IMR-90 (cell line): ENCODE data around the gene TMEM176A. TPM values are rescaled to one million over a fixed set of nuclear protein-coding genes. Genes with fewer than 3 reads are reported as not detected.

Source experiments
- ATAC-seq: fragments of 200-7000 bp; cut with Tn5 transposase; 2 replicates; pipeline ENCODE4 v1.9.1; 2020; ENCODE audit warnings: low read depth, mild to moderate bottlenecking, moderate library complexity
- BruUV-seq: library from RNA; stranded (reverse); fragments of 400-500 nt; replicated peaks from 2 replicates; lab custom pipeline; 2021; lab: Mats Ljungman, UMichigan
- CTCF ChIA-PET: fragments of 300-600 bp; formaldehyde crosslinking; extraction: SDS; loops from one replicate; lab custom pipeline; 2021; ENCODE audit warnings: antibody characterized with exemption; lab: Yijun Ruan, JAX
- POLR2A ChIA-PET: fragments of 300-600 bp; sonication (Branson Sonifier 250); formaldehyde crosslinking; loops from one replicate; lab custom pipeline; 2022; ENCODE audit warnings: antibody characterized with exemption; ENCODE audit not compliant: unreplicated experiment; lab: Charles Lee
- DNase-seq: peaks from one replicate; pipeline ENCODE4 v3.0.0; 2013
- H2AFZ ChIP-seq: replicated peaks from 2 replicates; pipeline ENCODE3; 2013; ENCODE audit warnings: low read length, mild to moderate bottlenecking; ENCODE audit not compliant: poor library complexity
- H2AK5ac ChIP-seq: 2 replicates; pipeline ENCODE4 v1.6.1; 2013; ENCODE audit warnings: low read depth, low read length, inconsistent platforms
- H2AK9ac ChIP-seq: replicated peaks from 2 replicates; pipeline ENCODE3; 2013; ENCODE audit warnings: mild to moderate bottlenecking, low read depth, low read length, moderate library complexity; ENCODE audit not compliant: poor library complexity
- H2BK120ac ChIP-seq: 2 replicates; pipeline ENCODE4 v1.6.1; 2013; ENCODE audit warnings: low read depth, low read length, inconsistent platforms
- H2BK15ac ChIP-seq: 3 replicates; pipeline ENCODE4 v1.6.1; 2013; ENCODE audit warnings: low read depth, low read length, inconsistent platforms
- H2BK20ac ChIP-seq: 2 replicates; pipeline ENCODE4 v1.6.1; 2013; ENCODE audit warnings: low read depth, mild to moderate bottlenecking, inconsistent platforms, low read length, moderate library complexity
- H2BK5ac ChIP-seq: 2 replicates; pipeline ENCODE4 v1.6.1; 2013; ENCODE audit warnings: mild to moderate bottlenecking, low read depth, low read length, inconsistent platforms; ENCODE audit not compliant: poor library complexity, severe bottlenecking
- H3K14ac ChIP-seq: replicated peaks from 2 replicates; pipeline ENCODE4 v1.6.1; 2013; ENCODE audit warnings: low read depth, low read length, inconsistent platforms
- H3K18ac ChIP-seq: 2 replicates; pipeline ENCODE4 v1.6.1; 2013; ENCODE audit warnings: low read depth, low read length, control low read depth
- H3K23ac ChIP-seq: 2 replicates; pipeline ENCODE4 v1.6.1; 2013; ENCODE audit warnings: low read depth, low read length, inconsistent platforms
- H3K27ac ChIP-seq: 2 replicates; pipeline ENCODE4 v1.5.1; 2013; ENCODE audit warnings: mild to moderate bottlenecking, control low read depth, low read length; ENCODE audit not compliant: insufficient read depth
- H3K27me3 ChIP-seq: 2 replicates; pipeline ENCODE4 v1.6.1; 2013; ENCODE audit warnings: low read length; ENCODE audit not compliant: control insufficient read depth, insufficient read depth
- H3K36me3 ChIP-seq: 2 replicates; pipeline ENCODE4 v1.6.1; 2013; ENCODE audit warnings: low read length, mixed read lengths; ENCODE audit not compliant: control insufficient read depth, insufficient read depth
- H3K4ac ChIP-seq: 2 replicates; pipeline ENCODE4 v1.6.1; 2013; ENCODE audit warnings: low read depth, low read length, inconsistent platforms
- H3K4me1 ChIP-seq: 2 replicates; pipeline ENCODE4 v1.6.1; 2013; ENCODE audit warnings: low read length, mixed read lengths; ENCODE audit not compliant: control insufficient read depth, insufficient read depth
- H3K4me2 ChIP-seq: 2 replicates; pipeline ENCODE4 v1.6.1; 2013; ENCODE audit warnings: low read depth, mild to moderate bottlenecking, control low read depth, low read length, moderate library complexity
- H3K4me3 ChIP-seq: 2 replicates; pipeline ENCODE4 v1.5.1; 2013; ENCODE audit warnings: low read depth, mild to moderate bottlenecking, control low read depth, low read length, moderate library complexity; ENCODE audit not compliant: insufficient read depth
- H3K56ac ChIP-seq: 2 replicates; pipeline ENCODE4 v1.6.1; 2013; ENCODE audit warnings: low read length, inconsistent platforms; ENCODE audit not compliant: insufficient read depth; ENCODE audit errors: extremely low read depth
- H3K79me1 ChIP-seq, 2 experiments: 2 replicates each; pipeline ENCODE4 v1.6.1; 2013; ENCODE audit warnings: low read length in 2 of 2, inconsistent platforms in 1 of 2, low read depth in 1 of 2
- H3K9ac ChIP-seq: 2 replicates; pipeline ENCODE4 v1.6.1; 2013; ENCODE audit warnings: low read depth, low read length, control low read depth
- H3K9me1 ChIP-seq: 2 replicates; pipeline ENCODE4 v1.6.1; 2013; ENCODE audit warnings: low read length, inconsistent platforms; ENCODE audit not compliant: insufficient read depth
- H3K9me3 ChIP-seq: 2 replicates; pipeline ENCODE4 v1.6.1; 2013; ENCODE audit warnings: low read length; ENCODE audit not compliant: control insufficient read depth, insufficient read depth
- H4K20me1 ChIP-seq: 2 replicates; pipeline ENCODE4 v1.6.1; 2013; ENCODE audit warnings: low read length, inconsistent platforms; ENCODE audit not compliant: insufficient read depth
- H4K5ac ChIP-seq: 2 replicates; pipeline ENCODE4 v1.6.1; 2013; ENCODE audit warnings: mild to moderate bottlenecking, low read depth, low read length, control low read depth
- H4K8ac ChIP-seq, 2 experiments: 2 replicates each; pipeline ENCODE4 v1.6.1; 2013; ENCODE audit warnings: low read depth in 2 of 2, low read length in 2 of 2, control low read depth in 1 of 2, inconsistent platforms in 1 of 2
- H4K91ac ChIP-seq: 2 replicates; pipeline ENCODE4 v1.6.1; 2013; ENCODE audit warnings: low read depth, low read length, inconsistent platforms; ENCODE audit not compliant: insufficient read depth
- BHLHE40 ChIP-seq: fragments of 150-350 bp; IDR thresholded peaks from 2 replicates; pipeline ENCODE4 v1.6.1; 2016; ENCODE audit warnings: mild to moderate bottlenecking, low read depth, low read length
- MAFK ChIP-seq: IDR thresholded peaks from 2 replicates; pipeline ENCODE4 v1.6.1; 2012; ENCODE audit warnings: low read depth, low read length, improper control_type of control experiment
- NFE2L2 ChIP-seq: fragments of 150-350 bp; IDR thresholded peaks from 2 replicates; pipeline ENCODE4 v1.6.1; 2016; ENCODE audit warnings: low read depth, mild to moderate bottlenecking, low read length
- POLR2A ChIP-seq: IDR thresholded peaks from 2 replicates; pipeline ENCODE4 v1.6.1; 2012; ENCODE audit warnings: mild to moderate bottlenecking, low read depth, low read length
- RCOR1 ChIP-seq: IDR thresholded peaks from 2 replicates; pipeline ENCODE4 v1.6.1; 2012; ENCODE audit warnings: mild to moderate bottlenecking, low read length, improper control_type of control experiment; ENCODE audit not compliant: insufficient replicate concordance
- WGBS, 2 experiments: methylation state at CpG; one replicate each; pipeline versions ENCODE4 v1.1.5 to v1.1.7; 2013; ENCODE audit warnings: missing lambda C conversion rate in 2 of 2; ENCODE audit not compliant: insufficient read length in 1 of 2; ENCODE audit errors: extremely low coverage in 2 of 2; 5-methylcytosine and 5-hydroxymethylcytosine counted together
- dilution Hi-C: fragments of 300-500 bp; cut with HindIII; formaldehyde crosslinking; loops from one replicate; pipeline ENCODE4 v1.14.3; 2018; ENCODE audit warnings: low sequenced_read_pairs; ENCODE audit not compliant: unreplicated experiment
- in situ Hi-C: fragments of 300-500 bp; cut with MboI; formaldehyde crosslinking; loops from 3 replicates; pipeline ENCODE4 v1.14.3; 2019; ENCODE audit warnings: low sequenced_read_pairs, inconsistent platforms, mixed read lengths
- intact Hi-C: fragments of 100-400 bp; cut with micrococcal nuclease; formaldehyde crosslinking; loops from 2 replicates; pipeline ENCODE4 v1.10.0; 2022
- polyA plus RNA-seq, 3 experiments: library from polyadenylated mRNA; depleted of rRNA; stranded (reverse); fragments of >200 nt; gene quantifications; 2 replicates each; pipeline ENCODE4 v1.2.3, GENCODE V29; 2012; ENCODE audit warnings: low replicate concordance in 1 of 3
- total RNA-seq: library from RNA; depleted of rRNA; stranded (reverse); fragments of >200 nt; gene quantifications from 2 replicates; pipeline ENCODE4 v1.2.3, GENCODE V29; 2012
- TF ChIP-seq, protein P1 (sequence below): conservative IDR thresholded peaks from 2 replicates; pipeline ENCODE4 v1.5.1; 2012; ENCODE audit warnings: mild to moderate bottlenecking, low read depth, low read length, improper control_type of control experiment

The TMEM176A gene
- total and polyA plus RNA-seq, 2 of the 4 experiments (the other 2 are of a cell fraction), result not detected

DNA sequence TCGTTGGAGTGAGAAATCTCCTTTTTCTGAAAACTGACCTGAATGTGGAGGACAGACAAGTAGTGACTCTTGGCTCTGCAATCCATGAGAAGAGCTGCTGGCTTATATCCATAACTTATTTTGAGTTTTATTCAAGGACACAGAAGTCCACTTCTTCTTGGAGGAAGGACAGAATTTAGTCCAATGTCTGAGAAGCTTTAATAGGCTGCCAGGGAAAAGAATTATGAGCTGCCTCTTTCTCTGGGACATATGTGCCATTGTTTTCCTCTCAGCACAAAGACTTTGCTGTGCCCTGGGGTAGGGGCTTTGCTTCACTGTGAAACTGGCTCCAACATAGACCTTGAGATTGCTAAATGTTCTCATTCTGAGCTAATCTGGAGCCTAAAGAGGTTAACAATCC is 31.3 kb downstream of the TMEM176A start:
- Histone ChIP-seq H3K18ac (no peak overlapping the region), H3K23ac (no peak overlapping the region), H3K79me1 (no peaks in the 10 kb centered on the region), H3K4me2 (no peak overlapping the region), H3K27me3 (no peaks in the 10 kb centered on the region; the same call in 1 of the 2 replicates), H2BK20ac (no peak overlapping the region), H3K56ac (no peak overlapping the region), H2BK5ac (no peak overlapping the region), H3K9me1 (no peaks in the 10 kb centered on the region), H2BK15ac (no peak overlapping the region), H3K4me1 (no peaks in the 10 kb centered on the region), H3K27ac (no peak overlapping the region), H4K91ac (no peak overlapping the region), H3K9me3 (no peaks in the 10 kb centered on the region), H3K14ac (no peak overlapping the region), H2BK120ac (no peak overlapping the region), H4K8ac (no peak overlapping the region), H2AK9ac (no peak overlapping the region), H3K36me3 (no peaks in the 10 kb centered on the region), H4K20me1 (no peaks in the 10 kb centered on the region), H3K4me3 (no peak overlapping the region), H3K9ac (no peak overlapping the region), H2AFZ (no peak overlapping the region), H2AK5ac (no peak overlapping the region), H3K4ac (no peak overlapping the region), H4K5ac (no peak overlapping the region)
- ChIA-PET POLR2A (interaction anchor here (0.6 kb wide), 1 partner anchor 427 kb away, joined by 4 read pairs; no protein-coding TSS in a partner anchor), CTCF (interaction anchor here (0.7 kb wide), 1 partner anchor 463 kb away, joined by 3 read pairs; no protein-coding TSS in a partner anchor)
- ATAC-seq (no peak), DNase-seq (no peak)
- in situ Hi-C loops (no loop called here), dilution Hi-C loops (no loop called here), intact Hi-C loops (no loop called here)
- no CpG with 5 or more reads among the region's 1 CpG for WGBS, 2 experiments
- BruUV-seq, result no TSS peak
- TF ChIP-seq BHLHE40 (no peak), RCOR1 (no peak), POLR2A (no peak), NFE2L2 (no peak), MAFK (no peak)
- TF ChIP-seq, protein P1, sequence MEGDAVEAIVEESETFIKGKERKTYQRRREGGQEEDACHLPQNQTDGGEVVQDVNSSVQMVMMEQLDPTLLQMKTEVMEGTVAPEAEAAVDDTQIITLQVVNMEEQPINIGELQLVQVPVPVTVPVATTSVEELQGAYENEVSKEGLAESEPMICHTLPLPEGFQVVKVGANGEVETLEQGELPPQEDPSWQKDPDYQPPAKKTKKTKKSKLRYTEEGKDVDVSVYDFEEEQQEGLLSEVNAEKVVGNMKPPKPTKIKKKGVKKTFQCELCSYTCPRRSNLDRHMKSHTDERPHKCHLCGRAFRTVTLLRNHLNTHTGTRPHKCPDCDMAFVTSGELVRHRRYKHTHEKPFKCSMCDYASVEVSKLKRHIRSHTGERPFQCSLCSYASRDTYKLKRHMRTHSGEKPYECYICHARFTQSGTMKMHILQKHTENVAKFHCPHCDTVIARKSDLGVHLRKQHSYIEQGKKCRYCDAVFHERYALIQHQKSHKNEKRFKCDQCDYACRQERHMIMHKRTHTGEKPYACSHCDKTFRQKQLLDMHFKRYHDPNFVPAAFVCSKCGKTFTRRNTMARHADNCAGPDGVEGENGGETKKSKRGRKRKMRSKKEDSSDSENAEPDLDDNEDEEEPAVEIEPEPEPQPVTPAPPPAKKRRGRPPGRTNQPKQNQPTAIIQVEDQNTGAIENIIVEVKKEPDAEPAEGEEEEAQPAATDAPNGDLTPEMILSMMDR, result no peak
